ENCODE data around the gene RIIAD1.
A peak's percentile ranks its signal among the peaks of the same experiment; 100 is the strongest.
"Not testable (repeated sequence)": the region's sequence is repeated elsewhere in the genome, so short reads cannot be mapped to it uniquely, and the experiment has no call there.

RIIAD1 gene

DNA sequence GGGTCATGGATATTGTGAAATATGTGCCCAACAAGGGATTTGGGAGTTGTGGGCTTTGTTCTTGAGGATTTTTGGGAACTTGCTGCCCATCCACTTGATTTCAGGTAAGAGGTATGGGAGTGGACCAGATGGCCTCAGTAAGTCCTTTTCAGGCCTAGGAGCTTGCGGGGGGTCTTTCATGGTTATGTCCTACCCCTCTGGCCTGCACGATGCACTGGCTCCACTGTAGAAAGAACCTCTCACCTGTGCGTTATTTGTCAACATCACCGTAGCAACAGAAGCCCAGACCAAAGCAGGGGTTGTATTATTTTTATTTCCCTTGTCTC is 8.6 kb downstream of the RIIAD1 start:
- DNase-seq (ENCODE audit: extremely low read depth in 1 of 2, low read depth in 1 of 2), result no peak

DNA sequence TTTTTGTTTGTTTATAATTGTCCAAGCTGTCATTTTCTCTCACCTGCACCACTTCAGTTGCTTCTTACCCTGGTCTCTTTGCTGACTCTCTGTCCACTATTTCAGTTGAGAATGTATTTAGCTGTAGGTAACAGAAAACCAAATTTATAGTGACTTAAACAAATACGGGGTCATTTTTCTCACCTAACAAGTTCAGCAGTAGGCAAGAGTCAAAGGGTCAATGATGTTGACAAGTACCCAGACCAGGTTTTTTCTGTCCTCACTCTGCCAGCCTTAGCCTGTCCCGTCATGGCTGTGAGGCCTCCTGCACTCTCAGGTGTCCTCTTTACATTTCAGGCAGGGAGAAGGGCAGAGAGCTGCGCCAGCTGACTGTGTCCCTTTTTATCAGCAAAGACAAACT is 11.8 kb downstream of the RIIAD1 start:
- no peak for DNase-seq (ENCODE audit: extremely low read depth in 1 of 2, low read depth in 1 of 2)

DNA sequence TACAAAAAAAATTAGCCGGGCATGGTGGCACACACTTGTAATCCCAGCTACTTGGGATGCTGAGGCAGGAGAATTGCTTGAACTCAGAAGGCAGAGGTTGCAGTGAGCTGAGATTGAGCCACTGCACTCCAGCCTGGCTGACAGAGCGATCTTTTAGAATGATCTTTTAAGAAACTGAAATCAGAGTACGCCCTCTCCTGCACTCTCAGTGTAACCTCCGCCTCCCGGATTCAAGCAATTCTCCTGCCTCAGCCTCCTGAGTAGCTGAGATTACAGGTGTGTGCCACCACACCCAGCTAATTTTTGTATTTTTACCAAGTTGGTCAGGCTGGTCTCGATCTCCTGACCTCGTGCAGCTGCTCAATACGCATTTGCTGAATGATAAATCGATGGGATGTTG is 12.7 kb downstream of the RIIAD1 start:
- DNase-seq (ENCODE audit: extremely low read depth in 1 of 2, low read depth in 1 of 2), result not testable (repeated sequence)

DNA sequence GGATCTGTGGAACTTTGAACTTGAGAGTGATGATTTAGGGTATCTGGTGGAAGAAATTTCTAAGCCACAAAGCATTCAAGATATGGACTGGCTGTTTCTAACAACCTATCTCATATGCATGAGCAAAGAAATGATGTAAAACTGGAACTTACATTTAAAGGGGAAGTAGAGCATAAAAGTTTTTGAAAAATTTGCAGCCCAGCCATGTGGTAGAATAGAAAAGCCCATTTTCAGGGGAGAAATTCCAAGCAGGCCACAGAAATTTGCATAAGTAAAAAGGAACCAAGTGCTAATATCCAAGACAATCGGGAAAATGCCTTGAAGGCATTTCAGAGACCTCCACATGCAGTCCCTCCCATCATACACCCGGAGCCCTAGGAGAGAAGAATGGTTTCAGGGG is 15.7 kb downstream of the RIIAD1 start:
- DNase-seq (ENCODE audit: extremely low read depth in 1 of 2, low read depth in 1 of 2), result no peak

DNA sequence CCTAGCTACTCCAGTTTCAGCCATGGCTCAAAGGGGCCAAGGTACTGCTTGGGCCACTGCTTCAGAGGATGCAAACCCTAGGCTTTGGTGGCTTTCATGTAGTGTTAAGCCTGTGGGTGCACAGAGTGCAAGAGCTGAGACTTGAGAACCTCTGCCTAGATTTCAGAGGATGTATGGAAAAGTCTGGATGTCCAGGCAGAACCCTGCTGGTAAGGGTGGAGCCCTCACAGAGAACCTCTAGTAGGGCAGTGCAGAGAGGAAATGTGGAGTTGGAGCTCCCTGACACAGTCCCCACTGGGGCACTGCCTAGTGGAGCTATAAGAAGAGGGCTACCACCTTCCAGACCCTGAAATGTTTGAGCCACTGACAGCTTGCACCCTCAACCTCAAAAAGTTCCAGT is 16.2 kb downstream of the RIIAD1 start:
- no peak for DNase-seq (ENCODE audit: extremely low read depth in 1 of 2, low read depth in 1 of 2)

DNA sequence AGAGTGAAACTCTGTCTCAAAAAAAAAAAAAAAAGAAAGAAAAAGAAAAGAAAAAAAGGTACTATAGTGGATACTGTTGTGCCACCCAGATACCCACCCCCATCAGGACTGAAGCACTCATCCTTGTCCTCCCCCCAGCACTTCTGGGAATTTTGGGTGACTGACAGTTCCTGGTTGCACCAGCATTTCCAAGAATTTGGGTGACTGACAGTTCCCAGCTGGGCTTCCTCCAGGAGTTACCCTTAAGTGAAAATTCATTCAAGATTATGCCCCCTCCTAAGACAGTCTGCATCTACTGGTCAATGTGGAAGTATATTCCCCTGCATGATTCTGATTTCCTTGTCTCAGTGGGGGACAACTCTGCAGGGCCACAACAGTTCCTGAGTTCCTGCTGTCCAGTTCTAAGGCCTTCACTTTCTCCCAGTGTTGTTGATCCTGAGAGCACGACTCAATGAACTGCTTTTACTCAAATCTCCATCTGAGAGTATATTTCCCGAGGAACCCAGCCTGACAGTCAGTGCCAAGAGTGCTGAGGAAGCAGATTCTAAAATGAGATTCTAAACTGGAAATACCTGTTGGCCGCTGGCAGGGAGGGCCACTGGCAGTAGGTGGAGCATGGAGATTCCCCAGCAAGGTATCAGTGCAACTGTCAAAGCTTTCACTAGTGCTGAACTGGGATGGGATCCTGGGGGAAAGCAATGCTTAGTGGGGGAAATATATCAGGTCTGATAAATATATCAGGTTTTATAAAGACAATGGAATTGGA is 18.5 kb downstream of the RIIAD1 start:
- no peak for DNase-seq (ENCODE audit: extremely low read depth in 1 of 2, low read depth in 1 of 2)

DNA sequence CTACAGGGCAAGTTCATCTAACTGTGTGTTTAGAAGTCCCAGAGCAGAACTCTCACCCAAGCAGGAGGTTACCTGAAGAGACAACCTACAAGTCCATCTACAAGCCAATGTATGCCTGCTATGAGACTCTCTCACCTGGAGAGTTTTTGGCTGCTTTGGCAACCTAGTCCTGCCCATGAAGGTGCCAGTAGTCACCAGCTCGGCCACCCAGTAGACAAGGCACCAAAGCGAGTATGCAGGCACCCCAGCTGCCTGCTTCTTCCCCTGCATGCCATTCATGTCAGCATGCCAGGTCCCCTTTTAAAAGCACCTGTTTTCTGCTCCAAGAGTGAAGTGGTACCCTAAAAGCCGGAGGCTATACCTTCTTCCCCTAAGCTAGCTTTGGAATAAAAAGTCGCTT is 20.2 kb downstream of the RIIAD1 start:
- DNase-seq (ENCODE audit: extremely low read depth in 1 of 2, low read depth in 1 of 2), result no peak

DNA sequence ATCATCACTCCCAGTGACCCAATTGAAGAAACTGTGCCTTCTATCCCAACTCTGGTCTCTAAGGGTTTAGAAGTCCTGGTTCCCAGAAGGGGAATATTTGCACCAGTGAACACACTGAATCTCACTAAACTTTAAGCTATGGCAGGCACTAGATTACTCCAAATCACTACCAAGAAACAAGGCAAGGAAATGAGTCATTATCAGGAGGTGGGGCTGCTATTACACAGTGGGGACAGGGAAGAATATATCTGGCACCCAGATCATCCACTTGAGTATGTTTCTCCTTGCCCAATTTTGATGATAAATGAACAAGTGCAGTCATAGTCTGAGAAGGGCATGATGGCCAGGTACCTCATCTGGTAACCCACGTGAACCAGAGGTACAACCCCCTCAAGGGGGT is 35.0 kb downstream of the RIIAD1 start:
- DNase-seq (ENCODE audit: extremely low read depth in 1 of 2, low read depth in 1 of 2), result no peak

DNA sequence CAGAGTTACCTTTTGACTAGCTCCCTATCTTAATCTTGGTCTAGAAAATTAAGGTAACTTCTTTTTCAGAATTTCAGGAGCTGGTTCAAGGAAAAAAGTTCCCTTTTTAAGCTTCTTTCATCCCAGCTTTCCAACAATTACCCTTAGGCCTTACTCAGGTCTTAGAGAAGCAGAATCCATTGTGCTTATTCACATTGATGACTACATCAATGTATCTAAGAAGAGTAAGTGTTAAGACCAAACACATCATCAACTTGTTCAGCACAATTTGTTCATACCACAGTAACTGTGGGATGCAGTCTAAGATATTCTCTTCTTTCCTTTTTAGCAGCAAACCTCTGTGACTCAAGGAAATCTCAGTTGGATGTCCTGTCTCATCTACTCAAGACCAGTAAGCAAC is 37.9 kb downstream of the RIIAD1 start:
- DNase-seq (ENCODE audit: extremely low read depth in 1 of 2, low read depth in 1 of 2), result no peak

DNA sequence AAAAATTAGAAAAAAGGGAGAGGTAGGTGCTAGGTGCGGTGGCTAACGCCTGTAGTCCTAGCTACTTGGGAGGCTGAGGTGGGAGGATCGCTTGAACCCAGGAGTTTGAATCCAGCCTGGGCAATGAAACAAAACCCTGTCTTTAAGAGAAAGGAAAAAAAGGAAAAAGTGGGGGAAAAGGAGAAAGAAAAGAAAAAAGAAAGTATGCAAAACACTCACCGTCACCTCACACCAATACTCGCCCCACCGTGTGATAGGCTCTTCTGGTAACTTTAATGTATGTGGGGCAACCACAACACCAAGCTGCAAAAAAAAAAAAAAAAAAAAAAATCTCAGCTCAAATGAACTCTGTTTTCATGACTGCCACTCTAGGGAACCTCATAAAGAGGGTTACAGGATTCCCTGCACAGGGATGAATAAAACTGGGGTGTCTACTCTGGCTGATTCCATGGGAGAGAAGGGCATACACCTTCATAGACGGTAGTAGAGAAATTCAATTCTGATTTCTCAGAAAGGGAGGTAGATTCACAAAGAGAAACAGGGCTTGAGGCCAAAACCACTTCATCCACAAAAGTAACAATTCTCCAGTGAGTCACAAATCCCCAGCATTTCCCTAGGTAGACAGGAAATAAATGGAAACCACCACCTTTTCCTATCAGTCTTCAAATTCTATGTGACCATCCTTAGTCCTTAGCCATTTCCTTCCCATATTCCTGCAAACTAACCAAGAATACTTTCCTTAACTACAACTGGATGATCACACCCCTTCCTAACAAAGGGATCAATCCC is 39.5 kb downstream of the RIIAD1 start:
- DNase-seq (ENCODE audit: extremely low read depth in 1 of 2, low read depth in 1 of 2), result no peak

DNA sequence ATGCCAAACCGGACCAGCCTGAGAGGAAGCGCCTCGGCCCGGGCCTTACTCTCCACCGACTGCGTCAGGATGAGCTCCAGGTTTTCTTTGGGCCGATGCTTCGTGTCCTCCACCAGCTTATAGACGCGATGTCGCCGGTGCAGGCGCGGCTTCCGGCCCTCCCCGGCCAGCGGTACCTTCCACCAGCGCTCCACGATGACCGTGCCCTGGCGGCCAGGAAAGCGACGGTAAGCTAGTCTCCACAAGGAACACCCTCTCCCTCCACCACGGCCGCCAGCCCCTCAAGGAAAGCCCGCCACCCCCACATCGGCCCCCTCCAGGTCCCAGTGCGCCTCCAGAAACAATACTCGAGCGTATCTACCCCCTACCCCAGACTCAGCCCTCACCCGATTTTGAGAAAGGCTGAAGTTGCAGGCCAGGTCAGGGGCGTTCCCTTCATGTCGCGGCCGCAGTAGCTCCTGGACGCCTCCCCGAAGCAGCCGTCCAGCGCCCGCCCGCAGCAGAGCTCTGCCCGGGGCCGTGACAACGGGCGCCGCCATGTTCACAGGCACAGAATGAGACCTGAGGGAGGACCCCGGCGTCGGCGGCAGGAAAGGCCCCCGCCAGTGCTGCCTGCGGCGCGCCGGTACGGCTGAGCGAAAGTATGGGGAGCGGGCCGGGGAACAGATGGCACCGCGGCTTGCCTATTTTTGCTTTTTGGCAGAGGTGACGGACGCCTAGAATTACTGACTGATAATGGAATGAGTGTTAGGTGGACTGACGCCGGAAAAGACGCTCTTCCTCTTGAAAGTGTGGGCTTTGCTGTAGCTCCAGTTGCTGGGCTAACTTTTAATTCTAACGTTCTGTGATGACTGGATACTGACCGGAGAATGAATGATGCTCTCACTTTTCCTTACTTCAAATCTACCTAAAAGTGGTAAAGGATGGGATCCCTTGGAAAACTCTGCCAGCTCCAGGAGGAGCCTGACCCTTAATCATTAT is 41.9 kb downstream of the RIIAD1 start, which contains the start of gene MRPL9:
MRPL9 (minus strand) TSS at position 556 of the 981 bp plus-strand sequence; CDS start at position 539, 17 bp downstream.
- DNase-seq (ENCODE audit: extremely low read depth in 1 of 2, low read depth in 1 of 2), result peak; percentile 72 to 83

DNA sequence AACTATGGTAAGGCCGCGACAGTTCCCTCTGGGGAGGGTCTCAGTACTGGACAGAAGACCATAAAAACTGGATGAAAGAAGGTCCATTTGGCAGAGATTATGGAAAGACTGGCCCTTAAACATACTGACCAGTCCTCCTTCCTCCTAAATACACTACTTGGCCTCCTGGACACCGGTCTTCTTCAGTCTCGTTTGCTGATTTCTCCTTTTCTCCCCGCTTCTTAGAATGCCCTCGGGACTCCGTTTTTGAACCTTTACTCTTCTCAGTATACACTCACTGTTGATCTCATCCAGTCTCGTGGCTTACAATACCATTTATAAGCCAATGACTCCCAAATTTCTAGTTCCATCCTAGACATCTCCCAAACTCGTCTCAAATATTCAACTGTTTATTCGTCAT is 42.7 kb downstream of the RIIAD1 start:
- no peak for DNase-seq (ENCODE audit: extremely low read depth in 1 of 2, low read depth in 1 of 2)

DNA sequence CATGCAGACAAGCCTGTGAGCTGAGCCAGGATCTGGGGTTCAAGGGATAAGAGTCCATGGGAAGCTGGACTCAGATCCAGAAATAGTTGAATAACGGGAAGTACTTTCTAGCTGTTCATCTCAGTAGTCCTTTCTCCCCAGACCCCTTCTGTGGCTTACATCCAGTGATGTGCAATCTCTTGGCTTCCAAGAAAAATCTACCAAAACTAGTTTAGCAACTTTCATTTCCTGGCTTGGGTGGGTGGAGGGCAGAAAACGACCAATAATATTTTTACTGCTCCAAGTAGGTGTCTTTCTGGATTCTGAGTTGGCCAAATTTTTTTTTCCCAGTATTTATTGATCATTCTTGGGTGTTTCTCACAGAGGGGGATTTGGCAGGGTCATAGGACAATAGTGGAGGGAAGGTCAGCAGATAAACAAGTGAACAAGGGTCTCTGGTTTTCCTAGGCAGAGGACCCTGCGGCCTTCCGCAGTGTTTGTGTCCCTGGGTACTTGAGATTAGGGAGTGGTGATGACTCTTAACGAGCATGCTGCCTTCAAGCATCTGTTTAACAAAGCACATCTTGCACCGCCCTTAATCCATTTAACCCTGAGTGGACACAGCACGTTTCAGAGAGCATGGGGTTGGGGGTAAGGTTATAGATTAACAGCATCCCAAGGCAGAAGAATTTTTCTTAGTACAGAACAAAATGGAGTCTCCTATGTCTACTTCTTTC is 47.2 kb downstream of the RIIAD1 start:
- not testable (repeated sequence) for DNase-seq (ENCODE audit: extremely low read depth in 1 of 2, low read depth in 1 of 2)

DNA sequence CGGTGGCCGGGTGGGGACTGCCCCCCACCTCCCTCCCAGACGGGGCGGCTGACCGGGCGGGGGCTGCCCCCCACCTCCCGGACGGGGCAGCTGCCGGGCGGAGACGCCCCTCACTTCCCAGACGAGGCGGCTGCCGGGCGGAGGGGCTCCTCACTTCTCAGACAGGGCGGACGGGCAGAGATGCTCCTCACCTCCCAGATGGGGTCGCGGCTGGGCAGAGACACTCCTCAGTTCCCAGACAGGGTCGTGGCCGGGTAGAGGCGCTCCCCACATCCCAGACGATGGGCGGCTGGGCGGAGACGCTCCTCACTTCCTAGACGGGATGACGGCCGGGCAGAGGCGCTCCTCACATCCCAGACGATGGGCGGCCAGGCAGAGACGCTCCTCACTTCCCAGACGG is 47.9 kb downstream of the RIIAD1 start:
- not testable (repeated sequence) for DNase-seq (ENCODE audit: extremely low read depth in 1 of 2, low read depth in 1 of 2)

DNA sequence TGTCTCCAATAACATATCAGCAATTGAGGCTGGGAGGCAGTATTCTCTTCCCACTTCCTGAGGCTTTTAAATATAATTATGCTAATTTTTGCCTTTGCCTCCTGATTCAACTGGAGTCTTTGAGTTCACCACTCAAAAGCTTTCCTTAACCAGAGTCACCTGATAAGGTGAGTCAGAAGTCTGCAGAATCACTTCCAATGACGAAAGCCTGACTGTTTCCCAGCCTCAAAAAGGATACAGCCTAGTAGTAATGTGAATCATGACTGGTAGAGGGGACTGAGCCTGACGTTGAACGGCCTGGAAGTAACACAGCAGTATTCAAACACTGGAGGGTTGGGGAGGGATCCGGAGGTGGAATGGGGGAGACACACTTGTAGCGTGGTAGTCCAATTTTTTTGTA is 52.4 kb downstream of the RIIAD1 start:
- DNase-seq (ENCODE audit: extremely low read depth in 1 of 2, low read depth in 1 of 2), result no peak

DNA sequence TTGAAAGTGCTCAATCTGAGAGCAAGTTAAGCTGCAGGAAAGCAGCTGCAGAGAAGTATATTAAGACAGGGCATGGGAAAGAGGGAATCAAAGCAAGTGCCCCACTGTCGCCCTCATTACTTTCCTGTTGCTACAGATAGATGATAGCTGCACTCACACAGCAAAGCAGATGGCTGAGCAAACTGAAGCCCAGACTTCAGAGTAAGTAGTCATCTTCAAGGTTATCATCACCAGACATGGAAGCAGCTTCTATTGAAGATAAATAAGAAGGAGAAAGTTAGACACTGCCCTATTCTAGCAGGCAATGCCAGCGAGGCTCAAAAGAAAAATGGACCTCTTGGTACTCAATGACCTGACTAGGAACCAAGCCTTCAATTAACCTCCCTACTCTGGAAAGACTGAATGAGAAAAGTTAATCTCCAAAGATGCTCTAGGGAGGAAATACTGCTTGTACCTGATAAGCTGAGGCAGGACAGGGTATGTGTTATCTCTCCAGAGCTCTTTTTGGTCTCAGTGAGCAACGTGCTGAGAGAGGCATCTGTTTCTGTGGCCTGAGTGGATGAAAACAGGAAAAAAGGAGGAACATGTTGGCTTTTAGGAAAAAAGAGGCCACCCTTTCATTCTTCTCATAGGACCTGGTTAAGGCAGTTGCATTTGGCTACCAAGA is 53.1 kb downstream of the RIIAD1 start:
- no peak for DNase-seq (ENCODE audit: extremely low read depth in 1 of 2, low read depth in 1 of 2)

DNA sequence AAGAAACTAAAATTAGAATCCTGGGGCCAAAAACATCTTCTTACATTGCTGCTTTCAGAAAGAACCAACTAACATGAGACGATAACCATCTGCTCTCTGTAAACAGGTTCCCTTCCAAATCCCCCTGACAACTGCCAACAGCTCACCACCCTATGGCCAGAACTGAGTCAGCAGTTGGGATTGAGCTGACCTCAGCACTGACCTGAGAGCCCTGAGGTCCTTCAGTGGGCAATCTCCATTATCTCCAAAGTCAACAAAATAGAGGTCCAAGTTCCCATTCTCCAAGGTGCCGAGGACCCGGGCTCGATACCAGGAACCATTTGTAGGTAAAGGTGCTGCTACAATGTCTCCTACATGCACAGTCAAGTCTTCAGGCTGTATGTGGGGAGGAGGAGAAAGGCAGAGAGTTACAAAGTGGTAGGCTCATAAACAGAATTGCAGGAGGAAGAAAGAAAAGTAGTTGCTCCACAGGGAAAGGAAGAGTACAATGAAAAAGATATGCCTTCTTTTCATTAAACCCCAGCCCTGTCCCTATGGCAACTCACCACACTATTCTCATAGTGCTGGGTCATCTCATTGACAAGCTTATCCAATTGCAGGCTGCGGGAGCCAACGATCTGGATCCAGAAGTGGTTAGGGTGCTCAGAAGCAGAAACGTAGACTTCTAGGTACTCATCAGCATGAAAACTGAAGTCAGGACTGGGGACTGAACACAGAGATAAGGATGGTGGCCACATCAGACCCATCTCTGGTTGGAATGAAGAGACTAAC is 54.8 kb downstream of the RIIAD1 start:
- no peak for DNase-seq (ENCODE audit: extremely low read depth in 1 of 2, low read depth in 1 of 2)

DNA sequence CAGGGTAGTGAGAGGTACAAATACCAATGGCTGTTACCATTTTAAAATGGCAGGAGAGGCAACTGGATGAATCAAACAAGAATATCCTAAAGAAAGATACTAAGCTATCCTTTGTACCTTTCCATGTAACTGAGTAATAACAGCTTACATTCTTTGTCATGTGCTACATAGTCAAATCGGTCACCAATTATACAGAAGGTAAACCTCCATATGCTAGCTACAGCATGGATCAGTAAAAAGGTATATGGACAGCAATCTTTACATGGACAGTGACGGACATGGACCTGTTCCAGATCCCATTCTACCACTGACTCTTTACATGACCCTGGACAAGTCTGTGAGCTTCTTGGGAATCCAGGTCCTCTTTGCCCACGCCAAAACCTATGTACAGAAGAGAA is 55.3 kb downstream of the RIIAD1 start:
- no peak for DNase-seq (ENCODE audit: extremely low read depth in 1 of 2, low read depth in 1 of 2)

DNA sequence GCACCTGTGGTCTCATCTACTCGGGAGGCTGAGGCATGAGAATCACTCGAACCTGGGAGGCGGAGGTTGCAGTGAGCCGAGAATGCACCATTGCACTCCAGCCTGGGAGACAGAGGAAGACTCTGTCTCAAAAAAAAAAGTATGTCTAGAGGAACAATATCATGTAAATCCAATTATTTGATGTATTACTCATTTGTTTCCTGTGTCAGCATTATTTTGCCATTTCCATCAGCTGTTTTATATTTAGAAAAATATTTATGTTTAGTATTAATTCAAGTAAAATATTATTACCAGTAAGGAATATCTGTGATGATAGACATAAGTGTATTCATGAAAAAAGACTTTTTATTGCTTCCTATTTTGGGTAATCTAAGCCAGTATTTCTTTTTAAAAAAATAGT is 56.0 kb downstream of the RIIAD1 start:
- no peak for DNase-seq (ENCODE audit: extremely low read depth in 1 of 2, low read depth in 1 of 2)

All from stimulated activated CD8-positive, alpha-beta memory T cell treated with anti-CD3 and anti-CD28 coated beads, Interleukin-7, amount 100 ng/mL, for 48 hours (primary cell).